Heart left ventricle (tissue), 16 donors: ENCODE results near the gene VIT. TPM values are rescaled to one million over a fixed set of nuclear protein-coding genes. Genes with fewer than 3 reads are reported as not detected.

Source experiments
- ATAC-seq, 4 donors: fragments of 200-7000 bp; cut with Tn5 transposase; one replicate each; pipeline ENCODE4 v1.9.1; 2020 to 2022; ENCODE audit warnings: moderate library complexity in 4 of 4, mild to moderate bottlenecking in 3 of 4, moderate number of reproducible peaks in 1 of 4
- DNase-seq, 5 donors: peaks; one replicate each; pipeline ENCODE4 v3.0.0-alpha.2; 2020
- H3K27ac ChIP-seq, 12 donors: fragments of 200-600 bp; sonication (generic) in 4 of 12; one replicate each; pipeline versions ENCODE4 v1.5.0 to v1.8.0; 2016 to 2022; ENCODE audit warnings: mild to moderate bottlenecking in 2 of 12
- H3K27me3 ChIP-seq, 9 donors: fragments of 200-600 bp; sonication (generic) in 2 of 9; one replicate each; pipeline versions ENCODE4 v1.5.1 to v1.8.0; 2016 to 2022; ENCODE audit warnings: mild to moderate bottlenecking in 3 of 9
- H3K36me3 ChIP-seq, 9 donors: fragments of 200-600 bp; sonication (generic) in 2 of 9; one replicate each; pipeline versions ENCODE4 v1.5.0 to v1.8.0; 2018 to 2022; ENCODE audit warnings: mild to moderate bottlenecking in 2 of 9
- H3K4me1 ChIP-seq, 12 donors: fragments of 200-600 bp; sonication (generic) in 4 of 12; one replicate each; pipeline versions ENCODE4 v1.5.0 to v1.8.0; 2016 to 2022; ENCODE audit warnings: mild to moderate bottlenecking in 3 of 12
- H3K4me3 ChIP-seq, 12 donors: fragments of 200-600 bp; sonication (generic) in 4 of 12; one replicate each; pipeline versions ENCODE4 v1.5.0 to v1.8.0; 2017 to 2022; ENCODE audit warnings: mild to moderate bottlenecking in 9 of 12, moderate library complexity in 4 of 12
- H3K9me3 ChIP-seq, 12 donors: fragments of 200-600 bp; sonication (generic) in 4 of 12; one replicate each; pipeline versions ENCODE4 v1.5.0 to v1.8.0; 2016 to 2022; ENCODE audit warnings: mild to moderate bottlenecking in 1 of 12
- POLR2A ChIP-seq, 2 donors: fragments of 450-650 bp; IDR thresholded peaks; one replicate each; pipeline ENCODE4 v1.6.1; 2017; ENCODE audit warnings: antibody characterized with exemption in 2 of 2, mild to moderate bottlenecking in 2 of 2, moderate library complexity in 2 of 2
- WGBS, 4 donors: extraction: QIAGEN DNeasy Blood & Tissue Kit in 2 of 4; methylation state at CpG; one replicate each; pipeline versions ENCODE4 v1.1.5 to v1.1.7; 2013 to 2018; 5-methylcytosine and 5-hydroxymethylcytosine counted together
- intact Hi-C, 10 donors: fragments of 100-400 bp; cut with DNase I; formaldehyde crosslinking; loops; one replicate each; pipeline versions ENCODE4 v1.11.1 to v1.14.2; 2022
- long read RNA-seq, 3 donors: library from polyadenylated mRNA; unstranded; transcript quantifications; one replicate each; pipeline ENCODE4 v2.0.0, GENCODE V29; 2020 to 2021
- polyA plus RNA-seq, 2 donors: library from polyadenylated mRNA; stranded (reverse); fragments of 200-250 nt; gene quantifications; one replicate each; pipeline ENCODE4 v1.2.3, GENCODE V29; 2013
- total RNA-seq, 9 donors: library from RNA; depleted of rRNA in 2 of 9; stranded (reverse); fragments of >200 nt in 2 of 9; fragmentation: NEBNext Ultra II Directional in 3 of 9; extraction: Animal tissue kit (Norgen Biotek cat#: 25700) in 3 of 9; gene quantifications; one replicate each; pipeline versions ENCODE4 v1.1.0 to v1.2.4, GENCODE V29; 2016 to 2023
- TF ChIP-seq, protein P1 (sequence below), 12 donors: fragments of 200-600 bp; sonication (generic) in 4 of 12; IDR thresholded peaks; one replicate each; pipeline versions ENCODE4 v1.5.0 to v1.8.0; 2018 to 2022; ENCODE audit warnings: antibody characterized with exemption in 12 of 12, mild to moderate bottlenecking in 5 of 12
- donor health status: ischemic (EF 13 %, LVEDD 7.1; RV severe dilation, severe dysfunction).
- donor health status: healthy with polysubstance abuse.
- donor health status: DM: no; HTN: yes; CAD: no.
- donor health status: DM: no; HTN: no; CAD: no.
- donor health status: ischemic (EF 25% LVEDD 6.9; RV normal size, moderate dysfunction).
- donor health status: ischemic (EF 25% LVEDD 5.7; RV mildly dilated, moderate dysfunction).
- donor health status: healthy.
- donor health status: DM: yes; HTN: yes; CAD: no.
- donor health status: ischemic (EF 35%, LVEDD 5.7; RV mildly dilated, moderate dysfunction).
- donor health status: nonischemic (EF 11% LVEDD 7.7; RV severe dilation, severe dysfunction).
- donor health status: DM: yes; HTN: yes; CAD: no.
- donor health status: PGD.
- donor health status: ischemic (EF 29% LVEDD 5.4; RV normal size, mild dysfunction).
- donor health status: nonischemic (EF 23%, LVEDD 6.1; RV moderate dilation, normal function).

Gene VIT, protein sequence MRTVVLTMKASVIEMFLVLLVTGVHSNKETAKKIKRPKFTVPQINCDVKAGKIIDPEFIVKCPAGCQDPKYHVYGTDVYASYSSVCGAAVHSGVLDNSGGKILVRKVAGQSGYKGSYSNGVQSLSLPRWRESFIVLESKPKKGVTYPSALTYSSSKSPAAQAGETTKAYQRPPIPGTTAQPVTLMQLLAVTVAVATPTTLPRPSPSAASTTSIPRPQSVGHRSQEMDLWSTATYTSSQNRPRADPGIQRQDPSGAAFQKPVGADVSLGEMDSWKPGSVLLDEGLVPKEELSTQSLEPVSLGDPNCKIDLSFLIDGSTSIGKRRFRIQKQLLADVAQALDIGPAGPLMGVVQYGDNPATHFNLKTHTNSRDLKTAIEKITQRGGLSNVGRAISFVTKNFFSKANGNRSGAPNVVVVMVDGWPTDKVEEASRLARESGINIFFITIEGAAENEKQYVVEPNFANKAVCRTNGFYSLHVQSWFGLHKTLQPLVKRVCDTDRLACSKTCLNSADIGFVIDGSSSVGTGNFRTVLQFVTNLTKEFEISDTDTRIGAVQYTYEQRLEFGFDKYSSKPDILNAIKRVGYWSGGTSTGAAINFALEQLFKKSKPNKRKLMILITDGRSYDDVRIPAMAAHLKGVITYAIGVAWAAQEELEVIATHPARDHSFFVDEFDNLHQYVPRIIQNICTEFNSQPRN
- 10 to 100 TPM in 2 of 9 donors, 1 to 10 TPM in 7; 1.1 to 34.9 (median 6.8) TPM for total RNA-seq
- polyA plus RNA-seq = 1 to 10 TPM; 1.0 to 3.2 TPM
- long read RNA-seq, donor 1, partial matches to known transcripts = 4 of 6 reads
- long read RNA-seq, donor 1, other reads (novel, unspliced or antisense) = 0 of 6 reads
- long read RNA-seq, donor 2, transcript VIT-203 (15 exons, 2,770 nt) = minor isoform, 6 of 39 reads
- long read RNA-seq, donor 2, transcript VIT-202 (16 exons, 2,810 nt) = major isoform, 14 of 39 reads
- long read RNA-seq, donor 2, partial matches to known transcripts = 1 of 39 reads
- long read RNA-seq, donor 2, other reads (novel, unspliced or antisense) = 16 of 39 reads
- long read RNA-seq, donor 3, partial matches to known transcripts = 1 of 3 reads
- long read RNA-seq, donor 3, other reads (novel, unspliced or antisense) = 1 of 3 reads

DNA sequence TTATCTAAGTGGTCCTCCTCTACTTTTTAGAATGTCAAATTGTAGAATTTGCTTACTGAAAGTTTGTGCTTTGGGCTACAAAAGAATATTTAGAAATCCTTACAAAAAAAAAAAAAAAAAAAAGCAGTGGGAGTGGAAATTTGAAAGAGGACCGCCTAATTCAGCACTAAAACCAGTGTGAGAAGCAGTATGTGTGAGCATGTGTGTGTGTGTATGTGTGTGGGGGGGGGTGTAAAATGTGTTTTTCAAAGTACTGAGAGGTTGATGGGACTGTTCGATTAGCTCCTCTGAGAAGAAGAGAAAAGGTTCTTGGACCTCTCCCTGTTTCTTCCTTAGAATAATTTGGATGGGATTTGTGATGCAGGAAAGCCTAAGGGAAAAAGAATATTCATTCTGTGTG, at the start of gene VIT:
Gene VIT (plus strand): TSS at position 175 of the 400 bp plus-strand sequence. CDS start 19,664 bp downstream, outside the sequence.
- TF ChIP-seq, protein P1, sequence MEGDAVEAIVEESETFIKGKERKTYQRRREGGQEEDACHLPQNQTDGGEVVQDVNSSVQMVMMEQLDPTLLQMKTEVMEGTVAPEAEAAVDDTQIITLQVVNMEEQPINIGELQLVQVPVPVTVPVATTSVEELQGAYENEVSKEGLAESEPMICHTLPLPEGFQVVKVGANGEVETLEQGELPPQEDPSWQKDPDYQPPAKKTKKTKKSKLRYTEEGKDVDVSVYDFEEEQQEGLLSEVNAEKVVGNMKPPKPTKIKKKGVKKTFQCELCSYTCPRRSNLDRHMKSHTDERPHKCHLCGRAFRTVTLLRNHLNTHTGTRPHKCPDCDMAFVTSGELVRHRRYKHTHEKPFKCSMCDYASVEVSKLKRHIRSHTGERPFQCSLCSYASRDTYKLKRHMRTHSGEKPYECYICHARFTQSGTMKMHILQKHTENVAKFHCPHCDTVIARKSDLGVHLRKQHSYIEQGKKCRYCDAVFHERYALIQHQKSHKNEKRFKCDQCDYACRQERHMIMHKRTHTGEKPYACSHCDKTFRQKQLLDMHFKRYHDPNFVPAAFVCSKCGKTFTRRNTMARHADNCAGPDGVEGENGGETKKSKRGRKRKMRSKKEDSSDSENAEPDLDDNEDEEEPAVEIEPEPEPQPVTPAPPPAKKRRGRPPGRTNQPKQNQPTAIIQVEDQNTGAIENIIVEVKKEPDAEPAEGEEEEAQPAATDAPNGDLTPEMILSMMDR (IDR thresholded peaks at IDR 0.05) = no peak
- TF ChIP-seq POLR2A (IDR thresholded peaks at IDR 0.05) = no peak

DNA sequence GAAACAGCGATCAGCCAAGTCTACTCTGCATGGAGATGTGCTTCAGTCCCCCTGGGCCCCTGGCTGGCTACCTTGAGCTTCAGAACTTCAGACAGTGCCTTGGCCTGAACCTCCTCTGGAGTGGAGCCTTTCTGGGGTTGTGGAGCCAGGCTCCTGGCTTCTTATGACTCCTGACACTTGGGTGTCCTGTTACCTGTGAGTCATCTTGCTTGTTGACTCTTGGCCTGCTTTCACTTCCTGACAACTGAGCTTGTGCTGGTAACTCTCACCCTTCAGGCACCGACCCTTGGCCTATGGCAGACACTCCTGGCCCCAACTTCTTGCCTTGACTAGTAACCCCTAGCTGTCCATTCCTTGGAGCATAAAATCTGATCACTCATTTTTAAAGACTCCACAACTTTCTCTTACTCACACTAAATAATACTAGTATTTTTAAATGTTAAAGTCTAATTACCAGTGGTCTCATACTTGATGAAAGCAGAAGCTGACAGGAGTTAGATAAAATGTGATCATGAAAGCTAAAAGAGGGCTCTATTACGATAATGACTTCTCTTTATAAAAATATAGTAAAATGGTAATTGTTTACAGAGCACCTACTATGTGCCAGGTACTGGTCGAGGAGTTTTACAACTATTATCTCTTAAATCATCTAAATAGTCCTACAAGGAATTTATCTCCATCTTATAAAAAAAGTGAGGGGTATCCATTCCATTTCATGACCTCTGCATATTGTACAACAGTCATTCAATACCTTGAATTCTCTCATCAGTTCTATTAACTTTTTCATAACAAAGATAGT, 46.3 kb upstream of the VIT start:
- 73 to 88% (median 84%) methylated on average over 4 of the region's 4 CpGs for whole genome bisulfite sequencing, 4 donors
- no peak for DNase-seq

More for the DNA sequence above, at the start of gene VIT:
- Histone ChIP-seq H3K27ac (peak within 1 kb of the TSS in 7 of 12 donors; percentile 13 to 48 (median 37)), H3K9me3 (no peaks in the 10 kb centered on the region), H3K36me3 (no peaks in the 10 kb centered on the region), H3K27me3 (no peaks in the 10 kb centered on the region), H3K4me3 (peak within 1 kb of the TSS in 11 of 12 donors; percentile 6 to 55 (median 35)), H3K4me1 (peaks cover 0 to 3% (median 0%) of the 10 kb centered on the region in 12 donors)
- 44 to 75% (median 60%) methylated on average over 2 of the region's 2 CpGs for WGBS, 4 donors
- DNase-seq = no peak
- peak in 3 of 4 donors; percentile 36 to 49 (median 45) for ATAC-seq
- intact Hi-C loops = loop anchor here in 1 of 10 donors (5.0 kb wide), 1 partner anchor 86 kb away; no protein-coding TSS in a partner anchor

DNA sequence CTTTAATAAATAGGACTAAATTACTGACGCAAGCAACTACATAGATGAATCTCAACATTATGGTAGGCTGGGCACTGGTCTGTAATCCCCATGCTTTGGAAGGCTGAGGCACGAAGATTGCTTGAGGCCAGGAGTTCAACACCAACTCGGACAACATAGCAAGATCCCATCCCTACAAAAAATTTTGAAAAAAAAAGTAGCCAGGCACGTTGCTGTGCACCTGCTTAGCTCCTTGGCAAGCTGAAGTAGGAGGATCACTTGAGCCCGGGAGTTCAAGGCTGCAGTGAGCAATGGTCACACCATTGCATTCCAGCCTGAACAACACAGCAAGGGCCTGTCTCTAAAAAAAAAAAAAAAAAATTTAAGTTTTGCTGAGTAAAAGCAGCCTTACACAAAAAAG, 43.4 kb upstream of the VIT start:
- Histone ChIP-seq H3K27me3 (no peaks in the 10 kb centered on the region), H3K36me3 (no peaks in the 10 kb centered on the region), H3K9me3 (no peaks in the 10 kb centered on the region), H3K4me3 (no peak overlapping the region), H3K4me1 (peaks cover 0 to 6% (median 0%) of the 10 kb centered on the region in 12 donors), H3K27ac (no peak overlapping the region)
- intact Hi-C loops = loop anchor here in 1 of 10 donors (10.0 kb wide), 1 partner anchor 118 kb away; no protein-coding TSS in a partner anchor
- 91 to 96% (median 92%) methylated on average over 5 of the region's 5 CpGs for WGBS, 4 donors
- DNase-seq (no peak), ATAC-seq (no peak)
- TF ChIP-seq POLR2A (IDR thresholded peaks at IDR 0.05) = no peak
- TF ChIP-seq, protein P1 (IDR thresholded peaks at IDR 0.05) = no peak

More for the DNA sequence above, 46.3 kb upstream of the VIT start:
- peaks cover 0 to 12% (median 2%) of the 10 kb centered on the region in 12 donors for H3K9me3 ChIP-seq
- H3K36me3 ChIP-seq = no peaks in the 10 kb centered on the region
- no peak overlapping the region for H3K4me3 ChIP-seq
- TF ChIP-seq, protein P1 (IDR thresholded peaks at IDR 0.05) = no peak
- TF ChIP-seq POLR2A (IDR thresholded peaks at IDR 0.05) = no peak
- no peaks in the 10 kb centered on the region for H3K27me3 ChIP-seq
- intact Hi-C loops = loop anchor here in 1 of 10 donors (10.0 kb wide), 1 partner anchor 115 kb away; no protein-coding TSS in a partner anchor
- ATAC-seq = no peak
- H3K4me1 ChIP-seq = peaks cover 0 to 4% (median 0%) of the 10 kb centered on the region in 12 donors
- H3K27ac ChIP-seq = no peak overlapping the region
